GM21786 (cell line): ENCODE data around the gene CX3CL1.

Source experiments
- ATAC-seq: cut with Tn5 transposase; IDR thresholded peaks from one replicate; pipeline ENCODE4 v1.9.1; 2021; ENCODE audit not compliant: unreplicated experiment

The CX3CL1 gene

GRCh38 chr16:57432989-57433388, 60.7 kb downstream of the CX3CL1 start:
- no peak for ATAC-seq

- no peak for ATAC-seq
Observed at GRCh38 chr16:57434003-57434402, 61.7 kb downstream of the CX3CL1 start.
